GM12878 (cell line): ENCODE data around the gene PLEKHA5.
"Not testable (repeated sequence)": the region's sequence is repeated elsewhere in the genome, so short reads cannot be mapped to it uniquely, and the experiment has no call there.

Experiments
- CTCF ChIP-seq, 3 experiments: IDR thresholded peaks in 2 of 3; conservative IDR thresholded peaks in 1 of 3; 2 replicates each; pipeline ENCODE4 v1.5.1; 2011; ENCODE audit warnings: low read depth in 3 of 3, low read length in 3 of 3, mild to moderate bottlenecking in 3 of 3, control low read depth in 2 of 3, moderate library complexity in 2 of 3, inconsistent platforms in 1 of 3, mixed read lengths in 1 of 3; ENCODE audit not compliant: control insufficient read depth in 2 of 3, insufficient read depth in 1 of 3; ENCODE audit errors: extremely low read depth in 1 of 3
- EP300 ChIP-seq, 2 experiments: fragments of 150-350 bp in 1 of 2; IDR thresholded peaks; 2 replicates each; pipeline ENCODE4 v1.6.1; 2011 to 2012; ENCODE audit warnings: low read depth in 2 of 2, low read length in 2 of 2, borderline replicate concordance in 1 of 2, improper control_type of control experiment in 1 of 2, inconsistent platforms in 1 of 2; ENCODE audit not compliant: control insufficient read depth in 1 of 2
- RCOR1 ChIP-seq: conservative IDR thresholded peaks from 2 replicates; pipeline ENCODE4 v1.6.1; 2012; ENCODE audit warnings: low read depth, low read length, improper control_type of control experiment
- SRF ChIP-seq, 2 experiments: IDR thresholded peaks; 2 replicates each; pipeline ENCODE4 v1.6.1; 2011; ENCODE audit warnings: low read depth in 2 of 2, low read length in 2 of 2, mild to moderate bottlenecking in 1 of 2, moderate library complexity in 1 of 2
- TAF1 ChIP-seq: IDR thresholded peaks from 2 replicates; pipeline ENCODE4 v1.6.1; 2011; ENCODE audit warnings: mild to moderate bottlenecking, low read depth, low read length, borderline replicate concordance

- TF ChIP-seq EP300 (IDR thresholded peaks at IDR 0.05; ENCODE audit: borderline replicate concordance in 1 of 2, control insufficient read depth in 1 of 2, low read depth in 2 of 2, low read length in 2 of 2); CTCF (IDR thresholded peaks at IDR 0.05 in 2 of 3, conservative IDR thresholded peaks at IDR 0.05 in 1 of 3; ENCODE audit: control insufficient read depth in 2 of 3, extremely low read depth in 1 of 3, insufficient read depth in 1 of 3, low read depth in 3 of 3, low read length in 3 of 3); TAF1; SRF (IDR thresholded peaks at IDR 0.05; ENCODE audit: low read depth in 2 of 2, low read length in 2 of 2); RCOR1: not testable (repeated sequence)
Observed at GRCh38 chr12:19413582-19413981, 284.0 kb downstream of the PLEKHA5 start.
